Stimulated activated naive CD4-positive, alpha-beta T cell treated with Interleukin-2 at 50 U/mL for 16 hours (primary cell): ENCODE measurements around the gene STXBP5.

Source experiments
- DNase-seq: peaks from one replicate; lab custom pipeline; 2025; lab: John Stamatoyannopoulos, UW

STXBP5 gene

GRCh38 chr6:147381712-147382111 lies 177.5 kb downstream of the STXBP5 start:
- no peak for DNase-seq

- no peak for DNase-seq
Measured at GRCh38 chr6:147382945-147383554, 178.8 kb downstream of the STXBP5 start.

GRCh38 chr6:147384029-147384428 lies 179.8 kb downstream of the STXBP5 start:
- DNase-seq: no peak

- no peak for DNase-seq
Measured at GRCh38 chr6:147384737-147385710, 180.8 kb downstream of the STXBP5 start.

GRCh38 chr6:147389463-147389862 lies 185.2 kb downstream of the STXBP5 start:
- DNase-seq: no peak

- DNase-seq: no peak
Measured at GRCh38 chr6:147390909-147391536, 186.8 kb downstream of the STXBP5 start.

GRCh38 chr6:147392917-147393625 lies 188.9 kb downstream of the STXBP5 start:
- no peak for DNase-seq

- no peak for DNase-seq
Measured at GRCh38 chr6:147395158-147395557, 190.9 kb downstream of the STXBP5 start.

GRCh38 chr6:147397306-147397705 lies 193.1 kb downstream of the STXBP5 start:
- no peak for DNase-seq

- DNase-seq: no peak
Measured at GRCh38 chr6:147400968-147401367, 196.8 kb downstream of the STXBP5 start.

- DNase-seq: no peak
Measured at GRCh38 chr6:147401779-147402178, 197.6 kb downstream of the STXBP5 start.

GRCh38 chr6:147406783-147407182 lies 202.6 kb downstream of the STXBP5 start:
- DNase-seq: no peak

- DNase-seq: no peak
Measured at GRCh38 chr6:147407571-147407970, 203.4 kb downstream of the STXBP5 start.

GRCh38 chr6:147416622-147417021 lies 212.4 kb downstream of the STXBP5 start:
- no peak for DNase-seq

- DNase-seq: no peak
Measured at GRCh38 chr6:147417954-147418353, 213.7 kb downstream of the STXBP5 start.

GRCh38 chr6:147418523-147418922 lies 214.3 kb downstream of the STXBP5 start:
- no peak for DNase-seq

GRCh38 chr6:147421903-147422302 lies 217.7 kb downstream of the STXBP5 start:
- DNase-seq: no peak

GRCh38 chr6:147423111-147423510 lies 218.9 kb downstream of the STXBP5 start:
- DNase-seq: no peak

- no peak for DNase-seq
Measured at GRCh38 chr6:147429794-147430193, 225.6 kb downstream of the STXBP5 start.

GRCh38 chr6:147430811-147431210 lies 226.6 kb downstream of the STXBP5 start:
- no peak for DNase-seq

- no peak for DNase-seq
Measured at GRCh38 chr6:147434076-147434475, 229.9 kb downstream of the STXBP5 start.

- DNase-seq: no peak
Measured at GRCh38 chr6:147434516-147434915, 230.3 kb downstream of the STXBP5 start.
